ENCODE data around the gene ALPK1.

ALPK1 gene

GRCh38 chr4:112329672-112330375, 32.7 kb downstream of the ALPK1 start:
- Mint-ChIP-seq H3K27me3 (no peaks in the 10 kb centered on the region), H3K4me1 (no peaks in the 10 kb centered on the region), H3K9me3 (no peaks in the 10 kb centered on the region), H3K27ac (no peak overlapping the region), H3K4me3 (no peak overlapping the region), H3K36me3 (ENCODE audit: low read depth) (no peaks in the 10 kb centered on the region)
- ATAC-seq (no peak), DNase-seq (no peak)

- Mint-ChIP-seq H3K36me3 (ENCODE audit: low read depth) (no peaks in the 10 kb centered on the region), H3K27ac (no peak overlapping the region), H3K4me3 (no peak overlapping the region), H3K9me3 (no peaks in the 10 kb centered on the region), H3K4me1 (no peaks in the 10 kb centered on the region), H3K27me3 (no peaks in the 10 kb centered on the region)
- DNase-seq (no peak), ATAC-seq (no peak)
Observed at GRCh38 chr4:112330921-112331320, 33.8 kb downstream of the ALPK1 start.

GRCh38 chr4:112332398-112332797, 35.2 kb downstream of the ALPK1 start:
- no peak for ATAC-seq
- no peaks in the 10 kb centered on the region for H3K27me3 Mint-ChIP-seq
- H3K36me3 Mint-ChIP-seq (ENCODE audit: low read depth), result no peaks in the 10 kb centered on the region
- H3K27ac Mint-ChIP-seq, result no peak overlapping the region
- H3K4me1 Mint-ChIP-seq, result no peaks in the 10 kb centered on the region
- no peaks in the 10 kb centered on the region for H3K9me3 Mint-ChIP-seq
- DNase-seq, result no peak
- no peak overlapping the region for H3K4me3 Mint-ChIP-seq

- Mint-ChIP-seq H3K27me3 (no peaks in the 10 kb centered on the region), H3K9me3 (no peaks in the 10 kb centered on the region), H3K27ac (no peak overlapping the region), H3K4me3 (no peak overlapping the region), H3K36me3 (ENCODE audit: low read depth) (no peaks in the 10 kb centered on the region), H3K4me1 (no peaks in the 10 kb centered on the region)
- ATAC-seq (no peak), DNase-seq (no peak)
Observed at GRCh38 chr4:112340023-112340422, 42.9 kb downstream of the ALPK1 start.

GRCh38 chr4:112341033-112341432, 43.9 kb downstream of the ALPK1 start:
- no peaks in the 10 kb centered on the region for H3K27me3 Mint-ChIP-seq
- DNase-seq, result no peak
- H3K36me3 Mint-ChIP-seq (ENCODE audit: low read depth), result no peaks in the 10 kb centered on the region
- no peak for ATAC-seq
- H3K27ac Mint-ChIP-seq, result no peak overlapping the region
- H3K9me3 Mint-ChIP-seq, result no peaks in the 10 kb centered on the region
- no peak overlapping the region for H3K4me3 Mint-ChIP-seq
- no peaks in the 10 kb centered on the region for H3K4me1 Mint-ChIP-seq

- H3K27me3 Mint-ChIP-seq, result no peaks in the 10 kb centered on the region
- H3K9me3 Mint-ChIP-seq, result no peaks in the 10 kb centered on the region
- H3K36me3 Mint-ChIP-seq (ENCODE audit: low read depth), result no peaks in the 10 kb centered on the region
- H3K27ac Mint-ChIP-seq, result no peak overlapping the region
- no peak for DNase-seq
- no peak for ATAC-seq
- no peak overlapping the region for H3K4me3 Mint-ChIP-seq
- H3K4me1 Mint-ChIP-seq, result no peaks in the 10 kb centered on the region
Observed at GRCh38 chr4:112343330-112344080, 46.3 kb downstream of the ALPK1 start.

- H3K36me3 Mint-ChIP-seq (ENCODE audit: low read depth), result peaks cover 5% of the 10 kb centered on the region
- no peak overlapping the region for H3K27ac Mint-ChIP-seq
- no peaks in the 10 kb centered on the region for H3K4me1 Mint-ChIP-seq
- no peaks in the 10 kb centered on the region for H3K27me3 Mint-ChIP-seq
- no peak overlapping the region for H3K4me3 Mint-ChIP-seq
- H3K9me3 Mint-ChIP-seq, result no peaks in the 10 kb centered on the region
- ATAC-seq (no peak), DNase-seq (no peak)
Observed at GRCh38 chr4:112348488-112349158, 51.5 kb downstream of the ALPK1 start.

GRCh38 chr4:112352736-112353135, 55.6 kb downstream of the ALPK1 start:
- H3K9me3 Mint-ChIP-seq, result no peaks in the 10 kb centered on the region

GRCh38 chr4:112355662-112356061, 58.5 kb downstream of the ALPK1 start:
- Mint-ChIP-seq H3K4me1 (no peaks in the 10 kb centered on the region), H3K4me3 (no peak overlapping the region), H3K27me3 (no peaks in the 10 kb centered on the region), H3K27ac (no peak overlapping the region), H3K9me3 (no peaks in the 10 kb centered on the region), H3K36me3 (ENCODE audit: low read depth) (peaks cover 6% of the 10 kb centered on the region)
- ATAC-seq (no peak), DNase-seq (no peak)

More at GRCh38 chr4:112352736-112353135, 55.6 kb downstream of the ALPK1 start:
- Mint-ChIP-seq H3K27ac (no peak overlapping the region), H3K4me1 (no peaks in the 10 kb centered on the region), H3K36me3 (ENCODE audit: low read depth) (peaks cover 5% of the 10 kb centered on the region), H3K27me3 (no peaks in the 10 kb centered on the region), H3K4me3 (no peak overlapping the region)
- ATAC-seq (no peak), DNase-seq (no peak)

GRCh38 chr4:112357453-112357852, 60.3 kb downstream of the ALPK1 start:
- H3K27ac Mint-ChIP-seq, result no peak overlapping the region
- peaks cover 11% of the 10 kb centered on the region for H3K36me3 Mint-ChIP-seq (ENCODE audit: low read depth)
- DNase-seq, result no peak
- no peaks in the 10 kb centered on the region for H3K27me3 Mint-ChIP-seq
- peaks cover under 1% of the 10 kb centered on the region for H3K9me3 Mint-ChIP-seq
- no peak overlapping the region for H3K4me3 Mint-ChIP-seq
- no peaks in the 10 kb centered on the region for H3K4me1 Mint-ChIP-seq
- no peak for ATAC-seq

GRCh38 chr4:112357897-112358296, 60.7 kb downstream of the ALPK1 start:
- H3K27ac Mint-ChIP-seq, result no peak overlapping the region
- DNase-seq, result no peak
- H3K4me3 Mint-ChIP-seq, result no peak overlapping the region
- H3K36me3 Mint-ChIP-seq (ENCODE audit: low read depth), result peaks cover 11% of the 10 kb centered on the region
- H3K4me1 Mint-ChIP-seq, result no peaks in the 10 kb centered on the region
- ATAC-seq, result no peak
- no peaks in the 10 kb centered on the region for H3K27me3 Mint-ChIP-seq
- H3K9me3 Mint-ChIP-seq, result peaks cover 3% of the 10 kb centered on the region

- ATAC-seq (no peak), DNase-seq (no peak)
- Mint-ChIP-seq H3K36me3 (ENCODE audit: low read depth) (peaks cover 11% of the 10 kb centered on the region), H3K9me3 (peaks cover 3% of the 10 kb centered on the region), H3K27ac (no peak overlapping the region), H3K27me3 (no peaks in the 10 kb centered on the region), H3K4me3 (no peak overlapping the region), H3K4me1 (no peaks in the 10 kb centered on the region)
Observed at GRCh38 chr4:112358415-112358814, 61.2 kb downstream of the ALPK1 start.

GRCh38 chr4:112358952-112359749, 62.0 kb downstream of the ALPK1 start:
- H3K9me3 Mint-ChIP-seq, result peaks cover 3% of the 10 kb centered on the region
- no peak overlapping the region for H3K4me3 Mint-ChIP-seq
- no peak overlapping the region for H3K27ac Mint-ChIP-seq
- H3K4me1 Mint-ChIP-seq, result no peaks in the 10 kb centered on the region
- H3K27me3 Mint-ChIP-seq, result no peaks in the 10 kb centered on the region
- no peak for ATAC-seq
- H3K36me3 Mint-ChIP-seq (ENCODE audit: low read depth), result peaks cover 11% of the 10 kb centered on the region
- no peak for DNase-seq

GRCh38 chr4:112361181-112361791, 64.1 kb downstream of the ALPK1 start:
- Mint-ChIP-seq H3K4me1 (no peaks in the 10 kb centered on the region), H3K36me3 (ENCODE audit: low read depth) (peaks cover 13% of the 10 kb centered on the region), H3K4me3 (no peak overlapping the region), H3K27ac (no peak overlapping the region), H3K9me3 (peaks cover 18% of the 10 kb centered on the region), H3K27me3 (no peaks in the 10 kb centered on the region)
- DNase-seq, result peak; percentile 29
- ATAC-seq, result peak; percentile 68

All from activated naive CD8-positive, alpha-beta T cell treated with anti-CD3 and anti-CD28 coated beads, Interleukin-2, amount 50 U/mL, for 24 hours (primary cell).